A549 (cell line): ENCODE data around the gene ACTA2. TPM values are rescaled to one million over a fixed set of nuclear protein-coding genes. Genes with fewer than 3 reads are reported as not detected.

Source experiments
- ATAC-seq, 2 experiments: fragments of 200-7000 bp in 1 of 2; fragments of >200 bp in 1 of 2; cut with Nextera tagmentation in 1 of 2; cut with Tn5 transposase in 1 of 2; 3 replicates each; pipeline versions ENCODE4 v1.8.0 to v1.9.1; 2018 to 2020; ENCODE audit warnings: mild to moderate bottlenecking in 1 of 2, moderate library complexity in 1 of 2
- CTCF ChIA-PET: fragments of 300-600 bp; sonication (Branson Sonifier 250); formaldehyde crosslinking; extraction: SDS; loops from one replicate; lab custom pipeline; 2021; ENCODE audit warnings: antibody characterized with exemption, inconsistent platforms; lab: Yijun Ruan, JAX
- POLR2A ChIA-PET: fragments of 350-600 bp; formaldehyde crosslinking; extraction: SDS; loops from one replicate; lab custom pipeline; 2021; ENCODE audit warnings: antibody characterized with exemption, inconsistent platforms; lab: Yijun Ruan, JAX
- DNase-seq, 2 experiments: peaks; one replicate each; pipeline versions ENCODE4 v3.0.0 to v3.0.0-alpha.2; 2011 to 2016; ENCODE audit warnings: low read depth in 1 of 2, low spot score in 1 of 2
- FAIRE-seq: peaks from 2 replicates; lab custom pipeline; 2011; peaks lifted over from hg19 to GRCh38; lab: Jason Lieb, UNC
- H3K27ac ChIP-seq, 2 experiments: fragments of >200 bp; sonication (Bioruptor Twin); formaldehyde crosslinking; 3 replicates each; pipeline ENCODE4 v1.5.1; 2016 to 2017
- H3K4me1 ChIP-seq: fragments of >200 bp; sonication (Bioruptor Twin); formaldehyde crosslinking; 3 replicates; pipeline ENCODE4 v1.6.1; 2016
- H3K4me2 ChIP-seq: fragments of >200 bp; sonication (Bioruptor Twin); formaldehyde crosslinking; 3 replicates; pipeline ENCODE4 v1.6.1; 2016
- H3K4me3 ChIP-seq: fragments of >200 bp; sonication (Bioruptor Twin); formaldehyde crosslinking; 3 replicates; pipeline ENCODE4 v1.5.1; 2016
- H3K9me3 ChIP-seq: fragments of >200 bp; sonication (Bioruptor Twin); formaldehyde crosslinking; 3 replicates; pipeline ENCODE4 v1.6.1; 2016
- CBX2 ChIP-seq: fragments of 200-600 bp; sonication (generic); IDR thresholded peaks from 2 replicates; pipeline ENCODE4 v1.6.1; 2016; ENCODE audit warnings: low read depth, mild to moderate bottlenecking, borderline replicate concordance
- CEBPB ChIP-seq, 2 experiments: fragments of >200 bp in 1 of 2; sonication (Bioruptor Twin) in 1 of 2; formaldehyde crosslinking in 1 of 2; IDR thresholded peaks; 2 replicates each; pipeline ENCODE4 v1.6.1; 2012 to 2016
- CHD2 ChIP-seq: fragments of 150-350 bp; IDR thresholded peaks from 2 replicates; pipeline ENCODE4 v1.6.1; 2014; ENCODE audit warnings: low read length; ENCODE audit not compliant: partially characterized antibody
- EHF ChIP-seq: fragments of 250-450 bp; sonication (Bioruptor Pico); IDR thresholded peaks from 2 replicates; pipeline ENCODE4 v1.5.0; 2020; ENCODE audit warnings: mild to moderate bottlenecking
- EP300 ChIP-seq, 2 experiments: fragments of >200 bp; sonication (Bioruptor Twin); formaldehyde crosslinking; IDR thresholded peaks; 2 replicates in 1 of 2; 3 replicates in 1 of 2; pipeline ENCODE4 v1.6.1; 2016 to 2017
- FOXS1 ChIP-seq: fragments of 250-450 bp; sonication (Bioruptor Pico); IDR thresholded peaks from 2 replicates; pipeline ENCODE4 v1.5.0; 2020; ENCODE audit warnings: mild to moderate bottlenecking, moderate library complexity
- HDAC2 ChIP-seq: fragments of 200-600 bp; sonication (generic); IDR thresholded peaks from 2 replicates; pipeline ENCODE4 v1.6.1; 2016
- HEYL ChIP-seq: fragments of 250-450 bp; sonication (Bioruptor Pico); IDR thresholded peaks from 2 replicates; pipeline ENCODE4 v1.8.0; 2021; ENCODE audit warnings: mild to moderate bottlenecking, moderate library complexity
- HOXB13 ChIP-seq: fragments of 250-450 bp; sonication (Bioruptor Pico); IDR thresholded peaks from 2 replicates; pipeline ENCODE4 v1.5.0; 2020; ENCODE audit warnings: low read depth, mild to moderate bottlenecking, moderate library complexity
- JUN ChIP-seq, 2 experiments: fragments of >200 bp; sonication (Bioruptor Twin); formaldehyde crosslinking; IDR thresholded peaks; 2 replicates in 1 of 2; 3 replicates in 1 of 2; pipeline ENCODE4 v1.6.1; 2016 to 2017
- KDM1A ChIP-seq: fragments of 200-600 bp; sonication (generic); IDR thresholded peaks from 2 replicates; pipeline ENCODE4 v1.6.1; 2016; ENCODE audit warnings: low read depth, mild to moderate bottlenecking
- KDM5A ChIP-seq: fragments of 200-600 bp; sonication (generic); IDR thresholded peaks from 2 replicates; pipeline ENCODE4 v1.6.1; 2016; ENCODE audit warnings: antibody characterized with exemption, mild to moderate bottlenecking
- MAFK ChIP-seq: fragments of 450-650 bp; IDR thresholded peaks from 2 replicates; pipeline ENCODE4 v1.6.1; 2014; ENCODE audit not compliant: partially characterized antibody
- MYC ChIP-seq: IDR thresholded peaks from 2 replicates; pipeline ENCODE4 v1.6.1; 2012; ENCODE audit warnings: mild to moderate bottlenecking, inconsistent platforms, low read length, improper control_type of control experiment, borderline replicate concordance
- NFE2L2 ChIP-seq: fragments of 150-350 bp; conservative IDR thresholded peaks from 2 replicates; pipeline ENCODE4 v1.6.1; 2014; ENCODE audit warnings: low read length
- POLR2A ChIP-seq: IDR thresholded peaks from 2 replicates; pipeline ENCODE4 v1.6.1; 2012; ENCODE audit warnings: mild to moderate bottlenecking, low read length
- POLR2AphosphoS2 ChIP-seq: conservative IDR thresholded peaks from 2 replicates; pipeline ENCODE4 v1.6.1; 2012; ENCODE audit warnings: low read length, improper control_type of control experiment, inconsistent platforms
- RAD21 ChIP-seq, 2 experiments: fragments of >200 bp in 1 of 2; sonication (Bioruptor Twin) in 1 of 2; formaldehyde crosslinking in 1 of 2; IDR thresholded peaks in 1 of 2; conservative IDR thresholded peaks in 1 of 2; 2 replicates in 1 of 2; 3 replicates in 1 of 2; pipeline ENCODE4 v1.6.1; 2012 to 2018; ENCODE audit warnings: inconsistent platforms in 1 of 2
- ZC3H11A ChIP-seq: fragments of 450-650 bp; IDR thresholded peaks from 2 replicates; pipeline ENCODE4 v1.6.1; 2014; ENCODE audit warnings: antibody characterized with exemption, mild to moderate bottlenecking
- WGBS: methylation state at CpG from one replicate; pipeline ENCODE4 v1.1.6; 2017; ENCODE audit errors: missing lambda C conversion rate; 5-methylcytosine and 5-hydroxymethylcytosine counted together
- polyA plus RNA-seq, 4 experiments: library from polyadenylated mRNA; depleted of rRNA in 3 of 4; stranded (reverse); fragments of >200 nt; fragmentation: RNase III in 1 of 4; extraction: RNeasy Plus Mini Kit Qiagen cat#74134 plus additional on column Dnase treatment in 1 of 4; gene quantifications; 2 replicates in 3 of 4; 3 replicates in 1 of 4; pipeline ENCODE4 v1.2.3, GENCODE V29; 2011 to 2017
- TF ChIP-seq, protein P1 (sequence below): fragments of 450-650 bp; IDR thresholded peaks from 2 replicates; pipeline ENCODE4 v1.6.1; 2014; ENCODE audit warnings: antibody characterized with exemption
- TF ChIP-seq, protein P2 (sequence below): IDR thresholded peaks from 2 replicates; pipeline ENCODE4 v1.6.1; 2012
- TF ChIP-seq, protein P3 (sequence below): IDR thresholded peaks from 2 replicates; pipeline ENCODE4 v1.6.1; 2012
- TF ChIP-seq, protein P4 (sequence below): IDR thresholded peaks from 2 replicates; pipeline ENCODE4 v1.6.1; 2012; ENCODE audit warnings: low read depth, borderline replicate concordance
- TF ChIP-seq, protein P5 (sequence below): fragments of >200 bp; sonication (Bioruptor Twin); formaldehyde crosslinking; IDR thresholded peaks from 3 replicates; pipeline ENCODE4 v1.5.1; 2016
- TF ChIP-seq, protein P6 (sequence below): fragments of 200-600 bp; sonication (generic); IDR thresholded peaks from 2 replicates; pipeline ENCODE4 v1.6.1; 2016; ENCODE audit warnings: antibody characterized with exemption, mild to moderate bottlenecking, moderate library complexity

Gene ACTA2
- polyA plus RNA-seq, 2 of the 4 experiments (the other 2 are of a cell fraction), result 15.0 to 25.9 TPM

DNA sequence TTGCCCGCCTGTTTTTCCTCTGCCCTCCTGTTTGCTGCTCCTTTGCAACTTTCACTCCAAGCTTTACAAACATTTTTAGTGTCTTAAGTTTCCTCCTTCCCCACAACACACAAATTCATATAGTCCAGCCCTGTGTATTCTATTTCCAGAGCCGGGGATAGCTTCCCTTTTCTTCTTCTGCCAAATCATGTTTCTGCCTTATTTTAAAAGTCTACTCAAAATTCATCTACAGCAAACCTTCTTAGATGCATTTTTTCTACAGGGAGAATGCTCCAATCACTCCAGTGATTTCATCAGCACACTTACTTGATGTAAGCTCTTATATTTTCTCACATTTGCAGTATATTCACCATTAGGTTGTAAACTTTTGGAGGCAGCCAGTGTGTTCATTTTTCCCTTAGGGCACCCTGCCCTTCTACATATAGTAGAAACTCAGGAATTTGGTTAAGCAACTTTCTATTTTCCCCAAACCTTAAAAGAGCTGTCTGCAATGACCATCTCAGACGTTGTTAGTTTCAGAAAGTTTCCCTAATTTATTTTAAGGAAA, 12.4 kb upstream of the ACTA2 start:
- ATAC-seq, result no peak
- H3K4me1 ChIP-seq, result no peaks in the 10 kb centered on the region
- H3K9me3 ChIP-seq, result no peaks in the 10 kb centered on the region
- TF ChIP-seq POLR2A (no peak), KDM1A (no peak), CHD2 (no peak), CBX2 (no peak), JUN (IDR thresholded peaks at IDR 0.05) (no peak), EHF (CRISPR knock-in tag) (no peak), FOXS1 (CRISPR knock-in tag) (no peak)
- TF ChIP-seq, protein P1, sequence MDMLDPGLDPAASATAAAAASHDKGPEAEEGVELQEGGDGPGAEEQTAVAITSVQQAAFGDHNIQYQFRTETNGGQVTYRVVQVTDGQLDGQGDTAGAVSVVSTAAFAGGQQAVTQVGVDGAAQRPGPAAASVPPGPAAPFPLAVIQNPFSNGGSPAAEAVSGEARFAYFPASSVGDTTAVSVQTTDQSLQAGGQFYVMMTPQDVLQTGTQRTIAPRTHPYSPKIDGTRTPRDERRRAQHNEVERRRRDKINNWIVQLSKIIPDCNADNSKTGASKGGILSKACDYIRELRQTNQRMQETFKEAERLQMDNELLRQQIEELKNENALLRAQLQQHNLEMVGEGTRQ, result no peak
- TF ChIP-seq, protein P2, sequence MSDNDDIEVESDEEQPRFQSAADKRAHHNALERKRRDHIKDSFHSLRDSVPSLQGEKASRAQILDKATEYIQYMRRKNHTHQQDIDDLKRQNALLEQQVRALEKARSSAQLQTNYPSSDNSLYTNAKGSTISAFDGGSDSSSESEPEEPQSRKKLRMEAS, result no peak
- WGBS, result 64% methylated on average over 3 of the region's 3 CpGs
- H3K4me3 ChIP-seq, result no peak overlapping the region
- no peak overlapping the region for H3K27ac ChIP-seq
- POLR2A ChIA-PET, result no interaction called here
- no peak overlapping the region for H3K4me2 ChIP-seq
- no peak for FAIRE-seq
- CTCF ChIA-PET, result interaction anchor here (0.6 to 2.7 kb wide), 3 partner anchors 22 to 129 kb away, joined by 3 to 8 read pairs (median 4); no protein-coding TSS in a partner anchor
- no peak for DNase-seq

DNA sequence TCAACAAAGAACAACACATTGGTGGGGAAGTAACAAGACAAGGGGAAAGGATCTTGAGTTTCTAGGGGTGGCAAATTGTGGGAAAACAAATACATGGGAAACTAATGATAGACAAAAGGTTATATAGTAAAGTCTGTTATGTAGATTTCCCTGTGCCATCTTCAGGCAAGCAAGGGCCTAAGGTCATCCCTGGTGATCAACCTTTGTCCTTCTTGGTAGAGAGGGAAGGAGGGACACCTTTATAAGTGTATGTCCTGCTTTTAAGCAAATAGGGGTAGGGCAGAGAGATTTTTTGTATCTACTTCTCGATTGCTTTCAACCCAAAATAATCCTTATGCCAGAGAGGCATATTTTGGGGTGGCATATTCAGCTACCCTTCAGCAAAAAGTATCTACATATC, 11.8 kb upstream of the ACTA2 start:
- POLR2A ChIA-PET, result interaction anchor here (1.0 kb wide), 1 partner anchor 26 kb away, joined by 3 read pairs; the partner anchor contains the start of gene FAS
- Histone ChIP-seq H3K27ac (no peak overlapping the region), H3K4me1 (no peaks in the 10 kb centered on the region), H3K4me2 (no peak overlapping the region), H3K4me3 (no peak overlapping the region), H3K9me3 (no peaks in the 10 kb centered on the region)
- FAIRE-seq (no peak), DNase-seq (no peak), ATAC-seq (no peak)
- TF ChIP-seq EHF (CRISPR knock-in tag) (no peak), POLR2AphosphoS2 (no peak), KDM5A (no peak), HDAC2 (no peak), CEBPB (IDR thresholded peaks at IDR 0.05) (no peak), NFE2L2 (no peak), MAFK (no peak), HEYL (CRISPR knock-in tag) (no peak), ZC3H11A (no peak), EP300 (IDR thresholded peaks at IDR 0.05) (no peak), JUN (IDR thresholded peaks at IDR 0.05) (no peak), HOXB13 (no peak), KDM1A (no peak), RAD21 (conservative IDR thresholded peaks at IDR 0.05 in 1 of 2, IDR thresholded peaks at IDR 0.05 in 1 of 2) (no peak), MYC (no peak)
- TF ChIP-seq, protein P3, sequence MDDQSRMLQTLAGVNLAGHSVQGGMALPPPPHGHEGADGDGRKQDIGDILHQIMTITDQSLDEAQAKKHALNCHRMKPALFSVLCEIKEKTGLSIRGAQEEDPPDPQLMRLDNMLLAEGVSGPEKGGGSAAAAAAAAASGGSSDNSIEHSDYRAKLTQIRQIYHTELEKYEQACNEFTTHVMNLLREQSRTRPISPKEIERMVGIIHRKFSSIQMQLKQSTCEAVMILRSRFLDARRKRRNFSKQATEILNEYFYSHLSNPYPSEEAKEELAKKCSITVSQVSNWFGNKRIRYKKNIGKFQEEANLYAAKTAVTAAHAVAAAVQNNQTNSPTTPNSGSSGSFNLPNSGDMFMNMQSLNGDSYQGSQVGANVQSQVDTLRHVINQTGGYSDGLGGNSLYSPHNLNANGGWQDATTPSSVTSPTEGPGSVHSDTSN, result no peak
- TF ChIP-seq, protein P4, sequence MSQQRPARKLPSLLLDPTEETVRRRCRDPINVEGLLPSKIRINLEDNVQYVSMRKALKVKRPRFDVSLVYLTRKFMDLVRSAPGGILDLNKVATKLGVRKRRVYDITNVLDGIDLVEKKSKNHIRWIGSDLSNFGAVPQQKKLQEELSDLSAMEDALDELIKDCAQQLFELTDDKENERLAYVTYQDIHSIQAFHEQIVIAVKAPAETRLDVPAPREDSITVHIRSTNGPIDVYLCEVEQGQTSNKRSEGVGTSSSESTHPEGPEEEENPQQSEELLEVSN, result no peak
- TF ChIP-seq, protein P5, sequence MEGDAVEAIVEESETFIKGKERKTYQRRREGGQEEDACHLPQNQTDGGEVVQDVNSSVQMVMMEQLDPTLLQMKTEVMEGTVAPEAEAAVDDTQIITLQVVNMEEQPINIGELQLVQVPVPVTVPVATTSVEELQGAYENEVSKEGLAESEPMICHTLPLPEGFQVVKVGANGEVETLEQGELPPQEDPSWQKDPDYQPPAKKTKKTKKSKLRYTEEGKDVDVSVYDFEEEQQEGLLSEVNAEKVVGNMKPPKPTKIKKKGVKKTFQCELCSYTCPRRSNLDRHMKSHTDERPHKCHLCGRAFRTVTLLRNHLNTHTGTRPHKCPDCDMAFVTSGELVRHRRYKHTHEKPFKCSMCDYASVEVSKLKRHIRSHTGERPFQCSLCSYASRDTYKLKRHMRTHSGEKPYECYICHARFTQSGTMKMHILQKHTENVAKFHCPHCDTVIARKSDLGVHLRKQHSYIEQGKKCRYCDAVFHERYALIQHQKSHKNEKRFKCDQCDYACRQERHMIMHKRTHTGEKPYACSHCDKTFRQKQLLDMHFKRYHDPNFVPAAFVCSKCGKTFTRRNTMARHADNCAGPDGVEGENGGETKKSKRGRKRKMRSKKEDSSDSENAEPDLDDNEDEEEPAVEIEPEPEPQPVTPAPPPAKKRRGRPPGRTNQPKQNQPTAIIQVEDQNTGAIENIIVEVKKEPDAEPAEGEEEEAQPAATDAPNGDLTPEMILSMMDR, result no peak
- TF ChIP-seq, protein P6, sequence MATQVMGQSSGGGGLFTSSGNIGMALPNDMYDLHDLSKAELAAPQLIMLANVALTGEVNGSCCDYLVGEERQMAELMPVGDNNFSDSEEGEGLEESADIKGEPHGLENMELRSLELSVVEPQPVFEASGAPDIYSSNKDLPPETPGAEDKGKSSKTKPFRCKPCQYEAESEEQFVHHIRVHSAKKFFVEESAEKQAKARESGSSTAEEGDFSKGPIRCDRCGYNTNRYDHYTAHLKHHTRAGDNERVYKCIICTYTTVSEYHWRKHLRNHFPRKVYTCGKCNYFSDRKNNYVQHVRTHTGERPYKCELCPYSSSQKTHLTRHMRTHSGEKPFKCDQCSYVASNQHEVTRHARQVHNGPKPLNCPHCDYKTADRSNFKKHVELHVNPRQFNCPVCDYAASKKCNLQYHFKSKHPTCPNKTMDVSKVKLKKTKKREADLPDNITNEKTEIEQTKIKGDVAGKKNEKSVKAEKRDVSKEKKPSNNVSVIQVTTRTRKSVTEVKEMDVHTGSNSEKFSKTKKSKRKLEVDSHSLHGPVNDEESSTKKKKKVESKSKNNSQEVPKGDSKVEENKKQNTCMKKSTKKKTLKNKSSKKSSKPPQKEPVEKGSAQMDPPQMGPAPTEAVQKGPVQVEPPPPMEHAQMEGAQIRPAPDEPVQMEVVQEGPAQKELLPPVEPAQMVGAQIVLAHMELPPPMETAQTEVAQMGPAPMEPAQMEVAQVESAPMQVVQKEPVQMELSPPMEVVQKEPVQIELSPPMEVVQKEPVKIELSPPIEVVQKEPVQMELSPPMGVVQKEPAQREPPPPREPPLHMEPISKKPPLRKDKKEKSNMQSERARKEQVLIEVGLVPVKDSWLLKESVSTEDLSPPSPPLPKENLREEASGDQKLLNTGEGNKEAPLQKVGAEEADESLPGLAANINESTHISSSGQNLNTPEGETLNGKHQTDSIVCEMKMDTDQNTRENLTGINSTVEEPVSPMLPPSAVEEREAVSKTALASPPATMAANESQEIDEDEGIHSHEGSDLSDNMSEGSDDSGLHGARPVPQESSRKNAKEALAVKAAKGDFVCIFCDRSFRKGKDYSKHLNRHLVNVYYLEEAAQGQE, result no peak
- WGBS, result 32% methylated on average over 1 of the region's 1 CpG
- CTCF ChIA-PET, result interaction anchor here (0.6 to 2.7 kb wide), 4 partner anchors 23 to 129 kb away, joined by 3 to 8 read pairs (median 4); no protein-coding TSS in a partner anchor
